Esophagus mucosa (tissue), 1 donor: ENCODE measurements around the gene RGL4. TPM values are rescaled to one million over a fixed set of nuclear protein-coding genes. Genes with fewer than 3 reads are reported as not detected.
"Not testable (repeated sequence)": the region's sequence is repeated elsewhere in the genome, so short reads cannot be mapped to it uniquely, and the experiment has no call there.

ENCODE experiments used
- ATAC-seq: fragments of 200-7000 bp; cut with Tn5 transposase; one replicate; pipeline ENCODE4 v1.9.1; 2020
- total RNA-seq: library from RNA; stranded (reverse); gene quantifications from one replicate; pipeline ENCODE4 v1.2.4, GENCODE V29; 2023
- donor health status: DM: yes; HTN: yes; CAD: no.

The RGL4 gene
- total RNA-seq: not detected

- no peak for ATAC-seq
Observed at GRCh38 chr22:23690713-23691112, at the start of gene RGL4. Gene RGL4 (plus strand): TSS chr22:23691013. CDS start chr22:23692031, 1,018 bp downstream.

- ATAC-seq: not testable (repeated sequence)
Observed at GRCh38 chr22:23646526-23646925, 44.3 kb upstream of the RGL4 start.

GRCh38 chr22:23649071-23649501 lies 41.7 kb upstream of the RGL4 start:
- no peak for ATAC-seq

DNA sequence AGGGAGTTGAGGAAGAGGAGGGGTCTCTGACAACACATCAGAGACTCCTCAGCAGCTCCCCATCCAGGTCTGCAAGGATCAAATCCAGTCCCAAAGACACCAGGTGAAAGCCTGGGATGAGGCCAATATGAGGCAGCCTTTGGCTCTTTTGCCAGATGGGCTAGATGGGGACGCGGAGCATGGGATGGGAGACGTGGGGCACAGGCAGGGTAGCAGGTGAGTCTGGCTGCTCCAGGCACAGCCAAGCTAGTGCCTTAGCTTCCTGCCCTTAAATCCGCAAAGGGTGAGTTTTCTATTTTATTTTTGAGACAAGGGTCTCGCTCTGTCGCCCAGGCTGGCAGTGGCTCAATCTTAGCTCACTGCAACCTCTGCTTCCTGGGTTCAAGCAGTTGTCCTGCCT lies 39.1 kb upstream of the RGL4 start:
- ATAC-seq: no peak

DNA sequence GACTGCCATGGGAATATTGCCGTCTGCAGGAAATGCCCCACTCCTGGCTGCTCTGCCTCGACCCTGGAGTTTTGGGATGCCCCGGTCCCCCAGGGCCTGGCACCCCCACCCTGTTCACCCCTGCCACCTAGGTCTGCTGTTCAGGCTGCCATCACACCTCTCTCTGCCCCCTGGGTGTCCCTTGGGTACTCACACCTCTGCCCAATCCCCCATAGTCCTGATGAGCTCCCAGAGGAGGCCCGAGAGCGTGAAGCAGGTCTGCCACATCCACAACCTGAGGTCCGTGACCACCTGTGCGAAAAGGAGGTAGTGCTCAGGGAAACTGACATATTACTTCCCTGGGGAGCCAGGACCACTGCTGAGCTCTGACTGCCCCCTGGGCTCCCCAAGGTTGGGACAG lies 38.5 kb upstream of the RGL4 start:
- no peak for ATAC-seq

GRCh38 chr22:23652711-23653110 lies 38.1 kb upstream of the RGL4 start:
- no peak for ATAC-seq

- ATAC-seq: no peak
Observed at GRCh38 chr22:23655891-23656475, 34.8 kb upstream of the RGL4 start.

- ATAC-seq: no peak
Observed at GRCh38 chr22:23657727-23658126, 33.1 kb upstream of the RGL4 start.

- ATAC-seq: not testable (repeated sequence)
Observed at GRCh38 chr22:23660381-23660780, 30.4 kb upstream of the RGL4 start.

DNA sequence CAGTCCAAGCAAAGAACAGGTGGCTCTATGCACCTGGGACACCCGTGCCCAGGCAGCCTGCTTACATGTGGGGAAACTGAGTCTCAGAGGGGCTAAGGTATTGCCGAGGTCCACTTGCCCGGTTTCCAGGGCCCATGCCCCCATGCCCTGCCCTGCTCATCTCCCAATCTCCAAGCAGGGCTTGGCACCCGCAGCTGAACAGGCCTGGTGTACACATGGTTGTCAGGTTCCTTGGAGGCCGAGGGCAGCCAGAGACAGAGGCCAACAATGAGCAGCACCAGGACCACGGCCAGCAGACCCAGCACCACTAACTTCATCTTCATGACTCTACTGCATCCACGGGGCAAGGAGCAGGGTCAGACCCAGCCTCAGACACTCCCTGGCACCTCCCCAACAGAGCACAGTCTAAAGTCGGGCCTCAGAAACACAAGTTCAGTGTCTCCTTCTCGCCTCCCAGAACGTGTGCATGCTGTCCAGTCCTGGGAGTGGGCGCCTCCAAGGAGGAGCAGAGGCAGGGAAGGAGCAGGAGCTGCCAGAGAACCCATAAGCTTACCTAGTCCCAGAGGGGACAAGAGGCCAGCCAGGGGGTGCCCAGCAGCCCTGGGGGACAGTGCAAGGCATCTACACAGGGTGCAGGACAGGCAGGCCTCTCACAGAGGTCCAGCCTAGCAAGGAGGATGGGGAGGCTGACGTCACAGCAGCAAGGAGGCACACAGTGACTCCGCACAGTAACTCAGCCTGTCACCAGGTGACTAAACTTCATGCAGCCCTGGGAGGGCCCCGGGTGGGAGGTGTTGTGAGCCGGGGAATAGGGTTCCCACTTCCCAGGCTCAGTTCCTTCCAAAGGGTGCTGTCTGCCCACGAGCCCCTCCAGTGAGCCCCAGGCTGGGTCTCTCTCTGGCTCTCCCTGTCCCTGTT lies 20.2 kb upstream of the RGL4 start:
- peak; percentile 25 for ATAC-seq

DNA sequence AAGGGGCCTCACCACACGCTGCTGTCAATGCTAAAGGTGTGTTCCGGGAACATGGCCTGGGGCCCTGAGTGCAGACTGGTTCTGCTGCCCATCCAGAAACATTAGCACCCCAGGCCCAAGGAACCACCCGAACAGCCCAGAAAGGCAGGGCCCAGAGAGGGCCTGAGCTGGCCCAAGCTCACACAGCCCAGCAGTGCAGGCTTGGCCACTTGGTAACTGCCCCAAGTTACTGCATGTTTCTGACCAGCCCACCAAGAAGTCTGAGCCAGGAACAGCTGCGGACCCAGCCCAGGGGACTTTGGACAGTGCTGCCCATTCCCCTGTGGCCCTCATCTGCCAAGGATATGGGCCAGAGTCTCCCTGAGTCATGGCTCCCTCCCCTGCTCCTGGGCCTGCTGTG lies 19.4 kb upstream of the RGL4 start:
- not testable (repeated sequence) for ATAC-seq

DNA sequence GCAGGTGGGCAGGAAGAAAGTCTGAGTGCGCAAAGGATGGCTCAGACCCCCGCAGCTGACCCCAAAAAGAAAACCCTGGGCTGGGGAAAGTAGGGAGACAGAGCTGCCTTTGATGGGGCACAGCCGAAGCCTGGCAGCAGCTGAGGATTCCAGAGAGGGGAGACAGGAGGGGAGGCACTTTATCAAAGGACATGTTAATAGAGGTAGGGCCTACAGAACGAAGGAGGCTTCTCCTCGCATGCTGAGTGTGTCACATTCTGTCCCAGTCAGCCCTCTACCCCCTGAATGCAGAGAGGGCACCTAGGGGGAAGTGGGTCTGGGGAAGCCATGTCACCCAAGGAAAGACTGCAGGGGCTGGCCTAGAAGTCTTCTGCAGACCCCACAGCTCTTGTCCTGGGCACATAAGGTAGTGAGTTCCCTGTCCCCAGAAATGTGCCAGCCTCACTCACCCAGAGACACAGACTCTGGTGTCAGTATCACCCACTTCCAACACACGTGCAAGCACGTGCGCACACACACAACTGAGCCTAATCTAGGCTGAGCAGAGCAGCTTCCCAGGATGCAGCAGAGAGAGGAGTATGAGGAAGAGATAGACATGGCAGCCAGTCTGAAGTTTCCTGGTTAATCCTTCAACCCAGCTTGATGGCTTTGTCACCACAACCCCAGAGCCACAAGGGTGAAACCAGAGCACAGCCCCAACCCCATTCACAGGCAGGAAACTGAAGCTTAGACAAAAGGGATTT lies 18.3 kb upstream of the RGL4 start:
- not testable (repeated sequence) for ATAC-seq

GRCh38 chr22:23673050-23673620 lies 17.7 kb upstream of the RGL4 start:
- no peak for ATAC-seq

- ATAC-seq: no peak
Observed at GRCh38 chr22:23673826-23674690, 16.8 kb upstream of the RGL4 start.

DNA sequence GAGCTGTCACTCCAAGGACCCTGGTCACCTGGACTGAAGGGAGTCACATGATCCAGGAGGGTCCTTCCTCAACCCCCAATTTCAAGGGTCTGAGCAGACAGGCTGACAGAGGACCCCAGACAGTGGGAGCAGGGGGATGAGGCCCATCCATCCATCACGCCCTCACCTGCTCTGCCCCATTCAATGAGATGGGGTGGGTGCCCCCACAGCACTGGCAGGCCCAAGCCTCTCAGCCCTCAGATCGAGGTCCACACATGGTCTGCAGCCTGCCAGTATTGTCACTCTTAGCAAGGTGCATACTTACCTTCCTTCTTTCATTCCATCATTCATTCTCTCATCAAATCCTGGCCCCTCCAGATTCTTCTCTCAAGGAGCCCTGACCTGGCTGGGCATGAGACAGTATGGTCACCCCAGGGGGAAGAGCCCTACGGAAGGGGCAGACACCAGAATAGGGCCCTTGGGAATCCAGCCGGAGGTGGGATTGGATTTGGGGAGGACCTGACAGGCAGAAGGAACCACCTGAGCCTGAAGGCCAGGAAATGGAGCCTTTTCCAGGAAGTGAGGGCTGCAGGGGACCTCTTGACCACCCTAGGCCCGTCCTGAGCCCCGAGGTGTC lies 15.8 kb upstream of the RGL4 start:
- ATAC-seq: not testable (repeated sequence)

DNA sequence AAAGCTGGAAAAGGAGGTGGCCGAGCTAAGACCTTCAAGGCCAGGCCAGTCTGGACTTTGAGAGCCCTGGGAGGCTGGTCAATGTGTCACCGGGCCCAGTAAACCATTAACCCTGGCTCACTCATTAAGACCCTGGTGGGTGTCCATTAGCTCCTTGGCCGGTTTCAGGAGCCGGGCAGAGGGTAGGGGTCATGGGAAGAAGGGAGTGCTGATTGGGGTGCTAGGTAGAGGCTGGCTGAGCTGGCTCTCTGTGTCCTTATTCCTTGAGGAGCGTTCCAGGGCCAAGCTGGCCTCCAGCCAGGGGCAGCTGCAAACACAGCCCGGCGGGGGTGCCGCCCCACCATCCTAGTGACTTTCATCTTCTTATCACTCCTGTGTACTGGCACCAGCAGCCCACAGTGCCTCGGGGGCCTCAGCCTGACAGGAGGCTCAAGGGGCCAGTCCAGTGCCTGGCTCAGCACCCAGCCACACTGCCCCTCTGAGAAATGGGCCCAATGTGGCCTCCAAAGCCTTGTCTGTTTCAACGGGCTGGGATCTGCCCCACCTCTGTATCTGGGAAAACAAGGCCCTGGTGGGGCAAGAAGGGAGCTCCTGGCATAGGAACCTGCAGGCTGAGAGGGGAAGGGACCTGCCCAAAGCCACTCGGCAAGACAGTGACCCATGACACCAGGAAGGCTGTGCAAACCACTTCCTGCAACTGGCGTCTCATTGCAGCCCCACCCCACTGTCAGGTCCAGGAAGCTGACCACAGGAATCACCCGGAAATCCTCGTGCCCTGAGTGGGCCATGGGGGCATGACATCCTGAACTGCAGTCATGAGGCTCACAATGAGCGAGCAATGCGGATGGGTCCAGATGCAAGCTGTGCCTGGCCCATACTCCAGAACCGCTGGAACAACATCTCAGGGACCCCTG lies 15.1 kb upstream of the RGL4 start:
- peak; percentile 37 for ATAC-seq

DNA sequence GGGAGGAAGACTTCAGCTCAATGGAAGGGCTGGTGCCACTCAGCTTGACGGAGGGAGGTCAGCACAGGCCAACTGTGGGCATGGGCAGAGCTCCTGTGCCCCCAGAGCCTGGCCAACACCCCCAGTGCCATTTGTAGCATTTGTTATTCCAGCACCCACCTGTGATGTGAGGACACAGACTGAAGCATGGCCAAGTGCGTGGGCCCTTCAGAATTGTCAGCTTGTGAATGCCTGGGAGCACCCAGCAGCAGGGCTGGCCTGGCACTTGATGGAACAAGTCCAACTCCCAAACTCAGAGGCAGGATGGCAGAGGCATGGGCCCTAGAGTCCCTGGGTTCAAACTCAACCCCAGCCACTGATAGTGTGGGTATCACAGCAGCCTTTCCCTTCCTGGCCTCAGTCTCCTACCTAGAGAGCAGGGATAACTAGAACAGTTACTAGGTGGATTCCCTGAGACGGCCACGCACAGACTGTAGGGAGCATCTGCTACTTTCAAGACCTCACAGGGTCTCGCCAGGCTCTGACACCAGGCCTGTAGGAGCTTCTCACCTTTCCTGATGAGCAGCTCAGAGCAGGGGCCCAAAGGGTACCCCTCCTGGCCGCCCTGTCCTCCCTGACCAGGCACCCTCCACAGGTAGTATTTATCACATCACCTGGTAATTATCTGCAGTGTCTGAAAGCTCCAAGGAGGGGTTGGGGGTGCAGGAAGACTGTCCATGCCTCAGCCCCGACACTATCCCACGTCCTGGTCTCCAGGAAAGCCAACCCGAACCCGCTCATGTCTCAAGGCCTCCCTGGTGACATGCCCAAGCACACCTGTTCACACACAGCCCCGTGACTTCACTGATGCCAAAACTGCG lies 13.7 kb upstream of the RGL4 start:
- not testable (repeated sequence) for ATAC-seq

GRCh38 chr22:23677701-23677995 lies 13.2 kb upstream of the RGL4 start:
- no peak for ATAC-seq

- no peak for ATAC-seq
Observed at GRCh38 chr22:23678133-23678532, 12.7 kb upstream of the RGL4 start.
